Immature natural killer cell (primary cell): ENCODE results near the gene TTC23. TPM values are rescaled to one million over a fixed set of nuclear protein-coding genes. Genes with fewer than 3 reads are reported as not detected.

Source experiments
- DNase-seq, 3 donors: peaks; one replicate each; pipeline ENCODE4 v3.0.0; 2022; ENCODE audit warnings: mixed read lengths in 1 of 3
- H3K27ac Mint-ChIP-seq, 6 donors: one replicate each; pipeline ENCODE4 v1.8.0; 2020; ENCODE audit warnings: mixed read lengths in 6 of 6, mild to moderate bottlenecking in 5 of 6, inconsistent platforms in 4 of 6, moderate library complexity in 3 of 6
- H3K27me3 Mint-ChIP-seq, 3 donors: one replicate each; pipeline ENCODE4 v1.8.0; 2020 to 2021; ENCODE audit warnings: low read depth in 3 of 3, mild to moderate bottlenecking in 3 of 3, mixed read lengths in 3 of 3, moderate library complexity in 3 of 3, inconsistent platforms in 1 of 3
- H3K36me3 Mint-ChIP-seq, 3 donors: one replicate each; pipeline ENCODE4 v1.8.0; 2020; ENCODE audit warnings: mixed read lengths in 3 of 3, inconsistent platforms in 2 of 3, mild to moderate bottlenecking in 2 of 3
- H3K4me1 Mint-ChIP-seq, 2 donors: one replicate each; pipeline ENCODE4 v1.8.0; 2020; ENCODE audit warnings: inconsistent platforms in 2 of 2, mild to moderate bottlenecking in 2 of 2, mixed read lengths in 2 of 2, moderate library complexity in 1 of 2
- H3K4me3 Mint-ChIP-seq, 5 donors: one replicate each; pipeline ENCODE4 v1.8.0; 2020; ENCODE audit warnings: mild to moderate bottlenecking in 5 of 5, mixed read lengths in 5 of 5, inconsistent platforms in 3 of 5, moderate library complexity in 3 of 5
- H3K9me3 Mint-ChIP-seq, 6 donors: one replicate each; pipeline ENCODE4 v1.8.0; 2020; ENCODE audit warnings: mild to moderate bottlenecking in 6 of 6, mixed read lengths in 6 of 6, inconsistent platforms in 4 of 6, moderate library complexity in 3 of 6
- polyA plus RNA-seq, 3 donors: library from polyadenylated mRNA; unstranded; fragments of 300-500 nt; fragmentation: Illumina TruSeq; gene quantifications; one replicate each; pipeline ENCODE4 v1.2.3, GENCODE V29; 2021

Gene TTC23
- polyA plus RNA-seq, 3 donors from 2014 or later, result 0.21 to 0.25 TPM; not detected in 1

DNA sequence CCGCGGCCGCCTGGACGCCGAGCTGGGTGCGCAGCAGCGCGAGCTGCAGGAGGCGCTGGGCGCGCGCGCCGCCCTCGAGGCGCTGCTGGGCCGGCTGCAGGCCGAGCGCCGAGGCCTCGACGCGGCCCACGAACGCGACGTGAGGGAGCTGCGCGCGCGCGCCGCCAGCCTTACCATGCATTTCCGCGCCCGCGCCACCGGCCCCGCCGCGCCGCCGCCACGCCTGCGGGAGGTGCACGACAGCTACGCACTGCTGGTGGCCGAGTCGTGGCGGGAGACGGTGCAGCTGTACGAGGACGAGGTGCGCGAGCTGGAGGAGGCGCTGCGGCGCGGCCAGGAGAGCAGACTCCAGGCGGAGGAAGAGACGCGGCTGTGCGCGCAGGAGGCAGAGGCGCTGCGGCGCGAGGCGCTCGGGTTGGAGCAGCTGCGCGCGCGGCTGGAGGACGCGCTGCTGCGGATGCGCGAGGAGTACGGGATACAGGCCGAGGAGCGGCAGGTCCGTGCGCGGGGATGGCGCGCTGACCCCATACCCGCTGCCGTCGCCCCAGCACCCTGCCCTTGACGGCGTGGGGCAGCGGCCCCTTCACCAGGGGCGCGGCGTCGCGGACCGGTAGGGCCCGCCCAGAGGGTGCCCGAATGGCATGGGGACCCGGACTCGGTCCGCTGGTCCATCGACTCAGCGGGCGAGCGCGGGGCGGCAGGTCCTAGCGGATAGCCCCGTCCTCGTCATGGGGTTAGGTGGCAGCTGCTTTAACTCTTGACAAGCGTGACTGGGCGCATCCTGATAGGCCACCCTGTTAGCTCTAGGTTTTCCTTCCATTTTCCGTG lies 143.7 kb downstream of the TTC23 start:
- Mint-ChIP-seq H3K4me1 (peaks cover 11 to 12% of the 10 kb centered on the region in 2 donors), H3K27me3 (peaks cover 9 to 22% (median 15%) of the 10 kb centered on the region in 3 donors), H3K9me3 (no peaks in the 10 kb centered on the region), H3K36me3 (no peaks in the 10 kb centered on the region), H3K27ac (no peak overlapping the region), H3K4me3 (peak overlapping the region; percentile 38 to 71 (median 45))
- DNase-seq, result peak in 1 of 3 donors; percentile 31

DNA sequence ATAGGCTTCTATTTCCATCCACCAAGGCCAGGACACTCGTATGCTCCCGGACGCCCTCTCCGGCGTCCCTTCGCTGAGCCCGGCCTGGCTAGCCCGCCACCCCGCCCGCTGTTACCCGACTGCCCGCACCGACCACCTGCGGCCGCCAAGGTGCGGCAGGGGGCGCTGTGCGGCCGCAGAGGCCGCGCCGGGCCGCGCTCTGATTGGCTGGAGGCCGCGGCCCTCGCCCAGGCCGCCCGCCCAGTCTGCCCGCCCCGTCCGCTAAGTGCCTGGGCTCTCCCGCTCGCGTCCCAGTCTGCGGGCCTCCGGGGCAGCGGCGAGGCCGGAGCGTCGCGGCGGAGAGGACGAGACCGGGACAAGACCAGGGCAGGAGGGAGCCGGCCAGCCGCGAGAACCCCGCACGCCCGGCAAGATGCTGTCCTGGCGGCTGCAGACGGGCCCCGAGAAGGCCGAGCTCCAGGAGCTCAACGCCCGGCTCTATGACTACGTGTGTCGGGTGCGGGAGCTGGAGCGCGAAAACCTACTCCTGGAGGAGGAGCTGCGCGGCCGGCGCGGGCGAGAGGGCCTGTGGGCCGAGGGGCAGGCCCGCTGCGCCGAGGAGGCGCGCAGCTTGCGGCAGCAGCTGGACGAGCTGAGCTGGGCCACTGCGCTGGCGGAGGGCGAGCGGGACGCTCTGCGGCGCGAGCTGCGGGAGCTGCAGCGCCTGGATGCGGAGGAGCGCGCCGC lies 144.4 kb downstream of the TTC23 start, which contains the start of gene SYNM:
SYNM (plus strand) TSS at position 293 of the 726 bp plus-strand sequence; CDS start at position 413, 120 bp downstream.
- Mint-ChIP-seq H3K27ac (no peak within 1 kb of the TSS), H3K9me3 (no peaks in the 10 kb centered on the region), H3K27me3 (peaks cover 8 to 22% (median 15%) of the 10 kb centered on the region in 3 donors), H3K4me1 (peaks cover 11 to 12% of the 10 kb centered on the region in 2 donors), H3K36me3 (no peaks in the 10 kb centered on the region), H3K4me3 (peak within 1 kb of the TSS in 4 of 5 donors; percentile 41 to 67 (median 50))
- peak; percentile 18 to 33 (median 23) for DNase-seq

DNA sequence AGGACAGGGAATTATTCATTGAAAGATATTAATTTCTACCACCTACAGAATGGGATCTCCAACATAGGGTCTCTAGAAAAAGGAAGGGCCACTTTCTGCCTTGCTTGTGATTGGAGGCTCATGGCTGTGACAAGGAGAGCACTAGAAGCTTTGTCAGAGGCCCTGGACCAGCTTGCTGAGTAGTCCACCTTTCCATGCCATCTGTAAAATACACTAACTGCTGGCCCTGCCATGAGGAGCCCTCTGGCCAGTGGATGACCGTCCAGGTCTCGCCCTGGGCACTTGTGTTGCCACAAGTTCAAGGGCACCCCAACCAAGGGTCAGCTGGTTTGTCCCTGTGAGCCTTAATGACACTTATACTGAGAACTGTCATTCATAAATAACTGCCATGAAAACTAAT lies 146.1 kb downstream of the TTC23 start:
- peaks cover 11 to 12% of the 10 kb centered on the region in 2 donors for H3K4me1 Mint-ChIP-seq
- H3K9me3 Mint-ChIP-seq, result no peaks in the 10 kb centered on the region
- no peak for DNase-seq
- no peaks in the 10 kb centered on the region for H3K36me3 Mint-ChIP-seq
- H3K27ac Mint-ChIP-seq, result no peak overlapping the region
- H3K4me3 Mint-ChIP-seq, result peak overlapping the region in 2 of 5 donors; percentile 5 to 26
- H3K27me3 Mint-ChIP-seq, result peaks cover 8 to 22% (median 18%) of the 10 kb centered on the region in 3 donors

DNA sequence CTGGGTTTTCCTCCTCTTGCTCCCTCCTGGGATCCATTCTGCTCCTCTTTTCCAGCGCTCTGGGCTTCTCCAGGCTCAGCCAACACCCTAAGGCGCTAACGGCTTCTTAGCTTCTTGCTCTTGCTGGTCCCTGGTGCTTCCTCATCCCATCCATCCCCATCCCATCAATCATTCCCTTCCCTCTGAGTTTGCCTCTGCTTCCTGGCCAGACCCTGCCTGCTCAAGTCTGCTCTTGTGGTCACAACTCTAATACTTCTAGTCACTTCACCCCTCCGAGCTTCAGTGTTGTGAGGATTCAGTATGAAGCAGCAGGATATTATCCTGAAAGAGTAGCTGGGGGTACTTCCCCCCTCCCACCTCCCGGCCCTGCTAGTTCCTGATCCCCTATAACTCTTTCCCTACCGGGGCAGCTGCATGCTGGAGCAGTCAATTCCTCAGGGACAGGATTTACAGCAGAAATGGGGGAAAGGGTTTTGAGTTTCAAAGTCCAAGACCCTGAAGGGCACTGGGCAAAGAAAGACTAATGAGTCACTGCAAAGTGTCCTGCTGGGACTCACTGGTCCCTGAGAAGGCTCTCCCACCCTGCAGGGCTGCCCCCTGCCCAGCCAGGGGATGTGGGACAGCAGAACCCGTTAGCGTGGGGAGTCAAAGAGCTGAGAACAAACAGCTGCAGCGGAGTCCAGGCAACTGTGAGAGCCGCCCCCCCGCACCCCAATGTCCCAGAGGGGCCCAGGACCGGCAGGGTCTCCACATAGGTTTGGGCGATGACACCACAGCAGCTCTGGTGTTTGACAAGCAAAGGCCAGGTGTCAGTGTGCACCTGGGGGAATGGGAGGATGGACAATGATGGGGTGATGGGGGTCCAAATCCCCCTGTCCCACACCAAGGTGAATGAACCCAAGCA lies 146.8 kb downstream of the TTC23 start:
- no peaks in the 10 kb centered on the region for H3K36me3 Mint-ChIP-seq
- peaks cover 8 to 23% (median 15%) of the 10 kb centered on the region in 3 donors for H3K27me3 Mint-ChIP-seq
- DNase-seq, result no peak
- no peak overlapping the region for H3K27ac Mint-ChIP-seq
- no peak overlapping the region for H3K4me3 Mint-ChIP-seq
- peaks cover 11% of the 10 kb centered on the region in 2 donors for H3K4me1 Mint-ChIP-seq
- H3K9me3 Mint-ChIP-seq, result no peaks in the 10 kb centered on the region

DNA sequence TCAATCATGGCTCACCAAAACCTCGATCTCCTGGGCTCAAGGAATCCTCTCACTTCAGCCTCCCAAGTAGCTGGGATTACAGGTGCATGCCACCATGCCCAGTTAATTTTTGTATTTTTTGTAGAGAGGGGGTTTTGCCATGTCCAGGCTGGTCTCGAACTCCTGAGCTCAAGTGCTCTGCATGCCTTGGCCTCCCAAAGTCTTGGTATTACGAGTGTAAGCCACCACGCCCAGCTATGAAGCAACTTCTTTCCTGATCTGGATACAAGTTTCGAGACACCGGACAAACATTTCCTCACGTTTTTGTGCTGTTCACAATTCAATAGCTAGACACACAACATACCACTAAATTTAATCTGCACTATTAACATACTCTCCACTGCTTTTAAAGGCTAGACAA lies 147.9 kb downstream of the TTC23 start:
- peaks cover 8 to 17% (median 11%) of the 10 kb centered on the region in 3 donors for H3K27me3 Mint-ChIP-seq

DNA sequence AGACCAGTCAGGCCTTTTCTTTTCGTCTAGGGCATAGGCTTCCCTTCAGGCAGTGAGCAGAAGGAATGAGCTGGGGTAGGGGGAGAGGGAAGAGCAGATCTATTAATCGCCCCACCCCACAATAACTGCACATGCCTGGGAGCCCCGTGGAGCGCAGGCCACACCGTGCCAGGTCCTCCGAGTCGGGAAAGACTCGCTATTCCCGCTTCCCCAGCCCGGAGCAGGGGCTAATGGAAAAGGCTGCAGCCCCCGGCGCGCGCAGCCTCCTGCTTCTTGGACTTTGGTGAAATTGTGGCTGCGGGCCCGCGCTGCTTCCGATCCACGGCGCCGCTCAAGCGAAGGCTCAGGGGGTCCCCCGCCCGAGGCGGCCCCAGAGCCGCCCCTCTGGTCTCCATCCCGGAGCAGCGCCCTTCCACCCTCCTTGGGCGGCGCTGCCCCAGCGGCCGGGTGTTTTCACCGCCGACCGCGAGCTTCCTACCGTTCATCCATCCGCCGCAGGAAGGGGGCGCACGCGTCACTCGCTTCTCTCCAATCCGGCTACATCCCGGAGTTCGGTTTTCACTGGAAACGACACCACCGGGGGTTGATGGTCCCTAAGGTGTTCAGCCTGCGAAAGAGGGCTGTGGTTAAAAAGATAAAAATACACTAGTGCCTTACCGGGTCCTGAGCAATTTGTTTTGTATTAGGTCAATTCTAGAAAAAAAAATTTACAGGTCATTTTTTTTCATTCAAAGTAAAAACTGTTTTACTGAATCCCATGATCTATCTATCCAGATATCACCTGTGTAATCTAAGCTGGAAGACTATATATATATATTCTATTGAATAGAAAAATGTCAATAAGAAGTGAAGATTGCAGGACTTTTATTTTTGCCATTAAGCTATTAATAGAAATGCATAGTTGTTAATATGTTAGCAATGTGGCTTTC lies 148.9 kb downstream of the TTC23 start:
- peaks cover 0 to 4% of the 10 kb centered on the region in 2 donors for H3K4me1 Mint-ChIP-seq
- no peaks in the 10 kb centered on the region for H3K9me3 Mint-ChIP-seq
- peak in 1 of 3 donors; percentile 9 for DNase-seq
- no peak overlapping the region for H3K27ac Mint-ChIP-seq
- H3K4me3 Mint-ChIP-seq, result no peak overlapping the region
- H3K27me3 Mint-ChIP-seq, result peaks cover 8 to 13% (median 12%) of the 10 kb centered on the region in 3 donors
- H3K36me3 Mint-ChIP-seq, result no peaks in the 10 kb centered on the region

More for the DNA sequence above, 147.9 kb downstream of the TTC23 start:
- H3K36me3 Mint-ChIP-seq, result no peaks in the 10 kb centered on the region
- peaks cover 4 to 7% of the 10 kb centered on the region in 2 donors for H3K4me1 Mint-ChIP-seq
- H3K9me3 Mint-ChIP-seq, result no peaks in the 10 kb centered on the region
- H3K4me3 Mint-ChIP-seq, result no peak overlapping the region
- H3K27ac Mint-ChIP-seq, result no peak overlapping the region
- DNase-seq, result no peak

DNA sequence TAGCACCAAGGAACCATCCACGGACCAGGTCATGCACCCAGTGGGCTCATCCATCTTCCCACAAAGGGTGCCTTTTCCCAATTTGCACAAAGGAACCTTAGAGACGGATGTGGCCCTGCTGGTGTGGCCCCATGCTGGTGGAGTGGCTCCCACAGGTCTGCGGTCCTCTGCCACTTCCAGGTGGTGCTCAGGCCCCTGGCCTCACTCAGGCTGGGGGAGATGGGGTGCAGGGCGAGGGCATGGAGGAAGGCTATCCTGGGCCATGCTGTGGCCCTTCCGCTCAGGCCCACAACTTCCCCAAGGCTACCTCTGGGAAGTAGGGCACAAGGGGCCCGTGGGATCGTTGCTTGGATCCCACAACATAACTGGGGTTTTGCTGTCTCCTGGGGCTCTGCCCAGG lies 149.7 kb downstream of the TTC23 start:
- peaks cover 0 to 4% of the 10 kb centered on the region in 2 donors for H3K4me1 Mint-ChIP-seq
- H3K36me3 Mint-ChIP-seq, result no peaks in the 10 kb centered on the region
- no peak for DNase-seq
- H3K27ac Mint-ChIP-seq, result no peak overlapping the region
- H3K9me3 Mint-ChIP-seq, result no peaks in the 10 kb centered on the region
- no peak overlapping the region for H3K4me3 Mint-ChIP-seq
- H3K27me3 Mint-ChIP-seq, result peaks cover 10 to 13% (median 12%) of the 10 kb centered on the region in 3 donors

DNA sequence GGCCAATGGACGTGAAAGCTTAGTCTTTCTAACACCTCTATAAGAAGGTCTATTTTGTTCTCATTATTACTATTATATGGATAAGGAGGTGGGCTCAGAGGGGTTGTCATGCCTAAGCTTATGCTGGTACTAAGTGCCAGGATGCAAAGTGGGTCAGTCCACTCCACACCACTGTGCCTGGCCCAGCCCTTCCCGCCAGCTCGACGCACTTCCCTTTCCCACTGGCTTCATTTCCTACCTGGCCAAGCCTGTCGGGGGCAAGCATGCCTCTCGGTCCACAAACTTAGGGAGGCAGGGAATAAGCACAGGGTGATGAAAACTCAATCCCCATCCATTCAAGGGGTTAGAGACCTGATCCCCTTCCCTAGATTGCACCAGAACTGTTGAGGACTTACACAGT lies 150.4 kb downstream of the TTC23 start:
- Mint-ChIP-seq H3K27ac (no peak overlapping the region), H3K4me1 (peaks cover 0 to 2% of the 10 kb centered on the region in 2 donors), H3K36me3 (no peaks in the 10 kb centered on the region), H3K27me3 (peaks cover 10 to 18% (median 10%) of the 10 kb centered on the region in 3 donors), H3K9me3 (no peaks in the 10 kb centered on the region), H3K4me3 (no peak overlapping the region)
- no peak for DNase-seq

DNA sequence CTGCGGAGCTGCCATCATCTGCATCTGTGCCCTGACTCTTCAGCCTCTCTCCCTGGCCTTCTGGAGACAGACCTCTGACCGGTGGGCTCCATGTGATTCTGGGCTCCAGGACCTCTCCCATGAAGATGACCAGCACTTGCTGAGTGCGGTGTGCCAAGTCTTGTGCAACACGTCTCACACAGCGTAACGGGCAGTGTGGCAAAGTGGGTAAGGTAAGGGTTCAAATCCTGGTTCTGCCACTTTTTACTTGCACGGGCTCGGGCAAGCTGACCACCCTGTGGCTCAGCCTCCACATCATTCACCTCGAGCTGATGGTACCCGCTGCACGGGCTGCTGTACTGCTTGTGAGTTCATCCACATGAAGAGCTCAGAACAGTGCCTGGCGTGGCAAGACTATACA lies 151.0 kb downstream of the TTC23 start:
- Mint-ChIP-seq H3K4me3 (no peak overlapping the region), H3K9me3 (no peaks in the 10 kb centered on the region), H3K36me3 (no peaks in the 10 kb centered on the region), H3K27me3 (peaks cover 10 to 14% (median 10%) of the 10 kb centered on the region in 3 donors), H3K4me1 (peaks cover 0 to 2% of the 10 kb centered on the region in 2 donors), H3K27ac (no peak overlapping the region)
- no peak for DNase-seq

DNA sequence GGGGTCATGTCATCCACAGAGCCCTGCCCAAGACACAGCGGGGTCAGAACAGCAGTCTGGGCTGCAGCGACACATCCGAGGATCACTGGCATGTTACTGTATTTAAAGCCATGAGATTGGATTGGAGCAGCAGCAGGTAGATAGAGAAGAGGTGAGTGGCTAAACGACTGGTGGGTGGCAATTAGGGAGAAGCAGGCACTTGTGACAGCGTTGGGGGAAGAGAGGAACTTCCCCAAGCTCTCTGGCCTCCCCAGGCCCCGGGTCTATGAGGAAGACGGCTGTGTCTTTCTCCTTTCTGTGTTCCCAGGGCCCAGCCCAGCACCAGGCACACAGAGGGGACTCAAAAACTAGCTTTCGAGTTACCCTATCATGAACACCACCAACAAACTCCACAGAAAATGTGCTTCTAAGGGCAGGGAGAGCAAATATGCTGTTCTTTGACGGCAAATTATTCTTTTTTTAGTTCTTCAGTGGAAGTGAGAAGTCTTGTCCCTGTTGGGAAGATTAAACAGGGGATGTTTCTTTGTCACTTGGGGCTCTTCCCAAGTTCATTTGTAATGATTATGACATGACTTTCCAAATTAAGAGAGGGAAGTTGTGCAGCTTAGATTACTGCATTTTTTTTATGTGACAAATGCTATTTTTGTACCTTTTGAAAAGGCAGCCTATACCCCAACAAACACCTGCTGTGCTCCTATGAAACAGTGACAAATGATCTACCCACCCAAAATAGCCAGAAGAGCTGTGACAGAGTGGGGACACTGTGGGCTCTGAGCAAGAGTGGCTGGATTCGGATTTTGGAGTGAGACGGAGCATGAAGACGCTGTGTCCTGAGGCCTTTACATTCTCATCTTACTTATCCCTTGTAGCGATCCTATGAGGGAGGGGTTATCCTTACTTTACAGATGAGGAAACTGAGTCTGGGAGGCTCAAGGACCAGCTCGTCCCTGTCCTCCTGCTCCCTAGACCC lies 151.7 kb downstream of the TTC23 start:
- Mint-ChIP-seq H3K4me1 (peaks cover 0 to 2% of the 10 kb centered on the region in 2 donors), H3K9me3 (no peaks in the 10 kb centered on the region), H3K27ac (no peak overlapping the region), H3K4me3 (no peak overlapping the region), H3K36me3 (no peaks in the 10 kb centered on the region), H3K27me3 (peaks cover 10 to 12% (median 10%) of the 10 kb centered on the region in 3 donors)
- DNase-seq, result no peak

DNA sequence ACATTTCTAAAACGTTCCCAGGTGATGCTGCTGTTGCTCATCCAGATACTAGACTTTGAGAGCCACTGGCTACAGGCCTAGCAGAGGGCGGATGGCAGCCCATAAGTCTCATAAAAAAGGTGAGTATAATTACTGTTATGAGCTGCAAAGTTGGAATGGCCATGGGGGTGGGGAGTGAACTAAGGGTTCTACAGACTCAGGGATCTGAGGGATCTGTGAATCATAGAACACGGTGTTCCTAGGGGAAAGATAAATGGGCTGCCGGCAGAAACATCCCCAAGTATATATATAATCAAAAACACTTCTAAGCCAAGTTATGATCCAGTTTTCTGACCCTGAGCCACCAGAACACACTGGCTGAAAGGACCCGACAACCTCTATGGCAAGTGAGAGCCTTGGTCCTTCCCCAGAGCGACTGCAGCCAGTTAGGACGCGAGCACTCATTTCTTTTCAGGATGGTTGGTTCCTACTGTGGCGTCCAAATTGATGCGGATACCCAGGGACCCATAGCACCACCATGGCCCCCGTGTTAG lies 152.4 kb downstream of the TTC23 start:
- Mint-ChIP-seq H3K36me3 (no peaks in the 10 kb centered on the region), H3K27ac (no peak overlapping the region), H3K4me1 (peaks cover 0 to 2% of the 10 kb centered on the region in 2 donors), H3K4me3 (no peak overlapping the region), H3K27me3 (peaks cover 6 to 12% (median 7%) of the 10 kb centered on the region in 3 donors), H3K9me3 (no peaks in the 10 kb centered on the region)
- no peak for DNase-seq
